ENCODE measurements around the gene KCTD16. TPM values are rescaled to one million over a fixed set of nuclear protein-coding genes. Genes with fewer than 3 reads are reported as not detected.

Gene KCTD16
- total and polyA plus RNA-seq, 8 donors, result 0.18 to 0.73 (median 0.35) TPM

- no peak for TF ChIP-seq CTCF (IDR thresholded peaks at IDR 0.05)
- intact Hi-C loops (cut with DNase I), result no loop called here
- no peak overlapping the region for H3K27ac ChIP-seq
- H3K27me3 ChIP-seq, result no peaks in the 10 kb centered on the region
- no peaks in the 10 kb centered on the region for H3K9me3 ChIP-seq
- no peak for ATAC-seq
- DNase-seq, result no peak
- no peak overlapping the region for H3K4me3 ChIP-seq
- no peaks in the 10 kb centered on the region for H3K4me1 ChIP-seq
- H3K36me3 ChIP-seq, result no peaks in the 10 kb centered on the region
These were observed 195.2 kb downstream of the KCTD16 start for GRCh38 chr5:144365885-144366284.

- intact Hi-C loops (cut with DNase I), result no loop called here
- H3K27ac ChIP-seq, result no peak overlapping the region
- no peak for TF ChIP-seq CTCF (IDR thresholded peaks at IDR 0.05)
- H3K4me1 ChIP-seq, result no peaks in the 10 kb centered on the region
- no peak overlapping the region for H3K4me3 ChIP-seq
- DNase-seq, result no peak
- H3K9me3 ChIP-seq, result no peaks in the 10 kb centered on the region
- no peaks in the 10 kb centered on the region for H3K27me3 ChIP-seq
- no peak for ATAC-seq
- no peaks in the 10 kb centered on the region for H3K36me3 ChIP-seq
These were observed 197.3 kb downstream of the KCTD16 start for GRCh38 chr5:144367991-144368390.

GRCh38 chr5:144368556-144368955 is 197.9 kb downstream of the KCTD16 start:
- DNase-seq (peak in 2 of 4 donors; percentile 8 to 16), ATAC-seq (no peak)
- Histone ChIP-seq H3K36me3 (no peaks in the 10 kb centered on the region), H3K4me1 (no peaks in the 10 kb centered on the region), H3K27me3 (no peaks in the 10 kb centered on the region), H3K4me3 (no peak overlapping the region), H3K27ac (no peak overlapping the region), H3K9me3 (no peaks in the 10 kb centered on the region)
- TF ChIP-seq CTCF (IDR thresholded peaks at IDR 0.05), result no peak
- intact Hi-C loops (cut with DNase I), result no loop called here

- TF ChIP-seq CTCF (IDR thresholded peaks at IDR 0.05), result no peak
- intact Hi-C loops (cut with DNase I), result no loop called here
- no peak for DNase-seq
- no peak overlapping the region for H3K27ac ChIP-seq
- no peaks in the 10 kb centered on the region for H3K27me3 ChIP-seq
- H3K36me3 ChIP-seq, result no peaks in the 10 kb centered on the region
- no peaks in the 10 kb centered on the region for H3K4me1 ChIP-seq
- no peaks in the 10 kb centered on the region for H3K9me3 ChIP-seq
- ATAC-seq, result no peak
- no peak overlapping the region for H3K4me3 ChIP-seq
These were observed 198.3 kb downstream of the KCTD16 start for GRCh38 chr5:144369006-144369405.

GRCh38 chr5:144370273-144370672 is 199.6 kb downstream of the KCTD16 start:
- DNase-seq, result no peak
- H3K4me1 ChIP-seq, result no peaks in the 10 kb centered on the region
- H3K27me3 ChIP-seq, result no peaks in the 10 kb centered on the region
- no peak for ATAC-seq
- intact Hi-C loops (cut with DNase I), result no loop called here
- H3K36me3 ChIP-seq, result no peaks in the 10 kb centered on the region
- TF ChIP-seq CTCF (IDR thresholded peaks at IDR 0.05), result no peak
- no peak overlapping the region for H3K27ac ChIP-seq
- H3K4me3 ChIP-seq, result no peak overlapping the region
- no peaks in the 10 kb centered on the region for H3K9me3 ChIP-seq
